Parathyroid adenoma (tissue), 2 donors: ENCODE measurements around the gene BBS12.

Source experiments
- H2AFZ ChIP-seq: fragments of 300-600 bp; sonication (generic); one replicate; pipeline ENCODE4 v1.7.0; 2017; ENCODE audit warnings: antibody characterized with exemption, mild to moderate bottlenecking
- H3K27ac ChIP-seq: fragments of 300-600 bp; sonication (generic); one replicate; pipeline ENCODE4 v1.7.0; 2017
- H3K27me3 ChIP-seq: fragments of 300-600 bp; sonication (generic); one replicate; pipeline ENCODE4 v1.7.0; 2017; ENCODE audit warnings: low read length; ENCODE audit not compliant: control insufficient read depth, insufficient read depth
- H3K36me3 ChIP-seq: fragments of 300-600 bp; sonication (generic); one replicate; pipeline ENCODE4 v1.7.0; 2017; ENCODE audit warnings: low read length; ENCODE audit not compliant: control insufficient read depth, insufficient read depth
- H3K4me1 ChIP-seq: fragments of 300-600 bp; sonication (generic); one replicate; pipeline ENCODE4 v1.7.0; 2017; ENCODE audit warnings: control low read depth
- H3K4me2 ChIP-seq: fragments of 300-600 bp; sonication (generic); one replicate; pipeline ENCODE4 v1.7.0; 2017; ENCODE audit warnings: low read length
- H3K4me3 ChIP-seq: fragments of 300-600 bp; sonication (generic); one replicate; pipeline ENCODE4 v1.7.0; 2017; ENCODE audit warnings: low read depth, low read length
- H3K79me2 ChIP-seq: fragments of 300-600 bp; sonication (generic); one replicate; pipeline ENCODE4 v1.7.0; 2017; ENCODE audit warnings: control low read depth
- H3K9ac ChIP-seq: fragments of 300-600 bp; sonication (generic); one replicate; pipeline ENCODE4 v1.7.0; 2017; ENCODE audit warnings: mild to moderate bottlenecking
- H3K9me3 ChIP-seq: fragments of 300-600 bp; sonication (generic); one replicate; pipeline ENCODE4 v1.7.0; 2017; ENCODE audit warnings: low read length; ENCODE audit not compliant: control insufficient read depth
- CTCF ChIP-seq: fragments of 300-600 bp; sonication (generic); IDR thresholded peaks from one replicate; pipeline ENCODE4 v1.7.0; 2017; ENCODE audit warnings: antibody characterized with exemption, mild to moderate bottlenecking
- donor health status: primary hyperparathyroidism.

BBS12 gene

GRCh38 chr4:122764821-122765215, 32.3 kb downstream of the BBS12 start:
- Histone ChIP-seq H3K27ac (no peak overlapping the region), H3K4me3 (no peak overlapping the region)

GRCh38 chr4:122765692-122766352, 33.3 kb downstream of the BBS12 start:
- Histone ChIP-seq H3K79me2 (no peaks in the 10 kb centered on the region), H3K4me3 (no peak overlapping the region), H3K27me3 (no peaks in the 10 kb centered on the region), H3K4me1 (no peaks in the 10 kb centered on the region), H2AFZ (no peak overlapping the region), H3K27ac (no peak overlapping the region), H3K36me3 (no peaks in the 10 kb centered on the region), H3K9ac (no peak overlapping the region), H3K4me2 (no peak overlapping the region), H3K9me3 (no peaks in the 10 kb centered on the region)
- no peak for TF ChIP-seq CTCF

More at GRCh38 chr4:122764821-122765215, 32.3 kb downstream of the BBS12 start:
- H3K79me2 ChIP-seq: no peaks in the 10 kb centered on the region
- no peak overlapping the region for H3K9ac ChIP-seq
- H3K9me3 ChIP-seq: no peaks in the 10 kb centered on the region
- TF ChIP-seq CTCF: no peak
- no peaks in the 10 kb centered on the region for H3K4me1 ChIP-seq
- H3K4me2 ChIP-seq: no peak overlapping the region
- no peaks in the 10 kb centered on the region for H3K27me3 ChIP-seq
- H2AFZ ChIP-seq: no peak overlapping the region
- H3K36me3 ChIP-seq: no peaks in the 10 kb centered on the region

- Histone ChIP-seq H3K9me3 (no peaks in the 10 kb centered on the region), H3K9ac (no peak overlapping the region), H3K4me2 (no peak overlapping the region), H3K36me3 (no peaks in the 10 kb centered on the region), H3K27ac (no peak overlapping the region), H2AFZ (no peak overlapping the region), H3K79me2 (no peaks in the 10 kb centered on the region), H3K4me1 (no peaks in the 10 kb centered on the region), H3K4me3 (no peak overlapping the region), H3K27me3 (no peaks in the 10 kb centered on the region)
- TF ChIP-seq CTCF: no peak
Measured at GRCh38 chr4:122766353-122766705, 33.8 kb downstream of the BBS12 start.

- no peaks in the 10 kb centered on the region for H3K9me3 ChIP-seq
- H3K36me3 ChIP-seq: no peaks in the 10 kb centered on the region
- H3K4me1 ChIP-seq: no peaks in the 10 kb centered on the region
- no peak overlapping the region for H3K4me2 ChIP-seq
- H3K4me3 ChIP-seq: no peak overlapping the region
- TF ChIP-seq CTCF: no peak
- H3K79me2 ChIP-seq: no peaks in the 10 kb centered on the region
- H2AFZ ChIP-seq: no peak overlapping the region
- no peak overlapping the region for H3K9ac ChIP-seq
- no peaks in the 10 kb centered on the region for H3K27me3 ChIP-seq
- H3K27ac ChIP-seq: no peak overlapping the region
Measured at GRCh38 chr4:122766950-122767349, 34.4 kb downstream of the BBS12 start.

- H2AFZ ChIP-seq: no peak overlapping the region
- H3K79me2 ChIP-seq: no peaks in the 10 kb centered on the region
- no peak for TF ChIP-seq CTCF
- no peaks in the 10 kb centered on the region for H3K9me3 ChIP-seq
- no peaks in the 10 kb centered on the region for H3K4me1 ChIP-seq
- no peak overlapping the region for H3K4me2 ChIP-seq
- no peak overlapping the region for H3K27ac ChIP-seq
- no peaks in the 10 kb centered on the region for H3K36me3 ChIP-seq
- H3K9ac ChIP-seq: no peak overlapping the region
- no peaks in the 10 kb centered on the region for H3K27me3 ChIP-seq
- H3K4me3 ChIP-seq: no peak overlapping the region
Measured at GRCh38 chr4:122771724-122772123, 39.2 kb downstream of the BBS12 start.
